ENCODE measurements around the gene SLC41A3. TPM values are rescaled to one million over a fixed set of nuclear protein-coding genes. Genes with fewer than 3 reads are reported as not detected.

SLC41A3 gene
- total and polyA plus RNA-seq, 2 of the 8 experiments (the other 6 are each of a cell fraction or from before 2014, with no cell fraction given): 30.2 to 56.4 TPM

DNA sequence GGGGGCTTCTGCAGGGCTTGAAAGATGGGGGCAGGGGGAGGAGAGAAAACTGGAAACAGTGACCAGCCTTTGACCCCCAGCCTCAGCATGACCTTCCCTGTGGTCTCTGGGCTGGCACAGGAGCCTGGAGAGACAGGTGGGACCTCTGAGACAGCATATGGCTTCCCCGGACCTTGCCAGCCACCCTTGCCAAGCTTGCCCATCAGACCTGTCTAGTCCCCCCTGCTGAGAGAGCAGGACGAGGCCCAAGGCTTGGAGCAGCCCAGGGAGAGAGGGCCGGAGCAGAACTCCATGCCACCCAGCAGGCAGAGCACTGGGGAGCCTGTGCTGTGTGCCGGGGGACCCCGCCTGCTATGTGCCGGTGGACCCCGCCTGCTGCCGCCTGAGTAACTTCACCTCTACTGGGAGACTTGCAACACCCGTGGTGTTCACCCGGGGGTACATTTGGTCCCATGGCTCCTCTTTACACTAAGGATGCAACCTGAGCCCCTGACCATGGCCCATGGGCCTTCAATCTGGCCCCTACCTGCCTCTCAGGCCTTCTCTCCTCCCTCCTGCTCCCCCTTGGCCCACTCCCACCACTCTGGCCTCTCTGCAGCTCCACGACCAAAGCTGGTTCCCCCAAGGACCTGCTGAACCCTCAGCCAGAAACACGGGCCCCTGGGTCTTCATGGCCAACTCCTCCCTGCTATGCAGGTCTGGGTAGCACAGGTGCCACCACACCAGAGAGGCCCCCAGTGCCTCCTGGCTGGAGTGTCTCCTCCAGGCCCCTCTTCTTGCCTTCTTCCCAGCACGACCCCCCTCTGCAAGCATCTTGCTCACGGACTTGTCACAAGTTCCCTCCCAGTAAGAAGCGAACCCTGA lies 21.1 kb upstream of the SLC41A3 start (continued):
- TF ChIP-seq, protein P1, sequence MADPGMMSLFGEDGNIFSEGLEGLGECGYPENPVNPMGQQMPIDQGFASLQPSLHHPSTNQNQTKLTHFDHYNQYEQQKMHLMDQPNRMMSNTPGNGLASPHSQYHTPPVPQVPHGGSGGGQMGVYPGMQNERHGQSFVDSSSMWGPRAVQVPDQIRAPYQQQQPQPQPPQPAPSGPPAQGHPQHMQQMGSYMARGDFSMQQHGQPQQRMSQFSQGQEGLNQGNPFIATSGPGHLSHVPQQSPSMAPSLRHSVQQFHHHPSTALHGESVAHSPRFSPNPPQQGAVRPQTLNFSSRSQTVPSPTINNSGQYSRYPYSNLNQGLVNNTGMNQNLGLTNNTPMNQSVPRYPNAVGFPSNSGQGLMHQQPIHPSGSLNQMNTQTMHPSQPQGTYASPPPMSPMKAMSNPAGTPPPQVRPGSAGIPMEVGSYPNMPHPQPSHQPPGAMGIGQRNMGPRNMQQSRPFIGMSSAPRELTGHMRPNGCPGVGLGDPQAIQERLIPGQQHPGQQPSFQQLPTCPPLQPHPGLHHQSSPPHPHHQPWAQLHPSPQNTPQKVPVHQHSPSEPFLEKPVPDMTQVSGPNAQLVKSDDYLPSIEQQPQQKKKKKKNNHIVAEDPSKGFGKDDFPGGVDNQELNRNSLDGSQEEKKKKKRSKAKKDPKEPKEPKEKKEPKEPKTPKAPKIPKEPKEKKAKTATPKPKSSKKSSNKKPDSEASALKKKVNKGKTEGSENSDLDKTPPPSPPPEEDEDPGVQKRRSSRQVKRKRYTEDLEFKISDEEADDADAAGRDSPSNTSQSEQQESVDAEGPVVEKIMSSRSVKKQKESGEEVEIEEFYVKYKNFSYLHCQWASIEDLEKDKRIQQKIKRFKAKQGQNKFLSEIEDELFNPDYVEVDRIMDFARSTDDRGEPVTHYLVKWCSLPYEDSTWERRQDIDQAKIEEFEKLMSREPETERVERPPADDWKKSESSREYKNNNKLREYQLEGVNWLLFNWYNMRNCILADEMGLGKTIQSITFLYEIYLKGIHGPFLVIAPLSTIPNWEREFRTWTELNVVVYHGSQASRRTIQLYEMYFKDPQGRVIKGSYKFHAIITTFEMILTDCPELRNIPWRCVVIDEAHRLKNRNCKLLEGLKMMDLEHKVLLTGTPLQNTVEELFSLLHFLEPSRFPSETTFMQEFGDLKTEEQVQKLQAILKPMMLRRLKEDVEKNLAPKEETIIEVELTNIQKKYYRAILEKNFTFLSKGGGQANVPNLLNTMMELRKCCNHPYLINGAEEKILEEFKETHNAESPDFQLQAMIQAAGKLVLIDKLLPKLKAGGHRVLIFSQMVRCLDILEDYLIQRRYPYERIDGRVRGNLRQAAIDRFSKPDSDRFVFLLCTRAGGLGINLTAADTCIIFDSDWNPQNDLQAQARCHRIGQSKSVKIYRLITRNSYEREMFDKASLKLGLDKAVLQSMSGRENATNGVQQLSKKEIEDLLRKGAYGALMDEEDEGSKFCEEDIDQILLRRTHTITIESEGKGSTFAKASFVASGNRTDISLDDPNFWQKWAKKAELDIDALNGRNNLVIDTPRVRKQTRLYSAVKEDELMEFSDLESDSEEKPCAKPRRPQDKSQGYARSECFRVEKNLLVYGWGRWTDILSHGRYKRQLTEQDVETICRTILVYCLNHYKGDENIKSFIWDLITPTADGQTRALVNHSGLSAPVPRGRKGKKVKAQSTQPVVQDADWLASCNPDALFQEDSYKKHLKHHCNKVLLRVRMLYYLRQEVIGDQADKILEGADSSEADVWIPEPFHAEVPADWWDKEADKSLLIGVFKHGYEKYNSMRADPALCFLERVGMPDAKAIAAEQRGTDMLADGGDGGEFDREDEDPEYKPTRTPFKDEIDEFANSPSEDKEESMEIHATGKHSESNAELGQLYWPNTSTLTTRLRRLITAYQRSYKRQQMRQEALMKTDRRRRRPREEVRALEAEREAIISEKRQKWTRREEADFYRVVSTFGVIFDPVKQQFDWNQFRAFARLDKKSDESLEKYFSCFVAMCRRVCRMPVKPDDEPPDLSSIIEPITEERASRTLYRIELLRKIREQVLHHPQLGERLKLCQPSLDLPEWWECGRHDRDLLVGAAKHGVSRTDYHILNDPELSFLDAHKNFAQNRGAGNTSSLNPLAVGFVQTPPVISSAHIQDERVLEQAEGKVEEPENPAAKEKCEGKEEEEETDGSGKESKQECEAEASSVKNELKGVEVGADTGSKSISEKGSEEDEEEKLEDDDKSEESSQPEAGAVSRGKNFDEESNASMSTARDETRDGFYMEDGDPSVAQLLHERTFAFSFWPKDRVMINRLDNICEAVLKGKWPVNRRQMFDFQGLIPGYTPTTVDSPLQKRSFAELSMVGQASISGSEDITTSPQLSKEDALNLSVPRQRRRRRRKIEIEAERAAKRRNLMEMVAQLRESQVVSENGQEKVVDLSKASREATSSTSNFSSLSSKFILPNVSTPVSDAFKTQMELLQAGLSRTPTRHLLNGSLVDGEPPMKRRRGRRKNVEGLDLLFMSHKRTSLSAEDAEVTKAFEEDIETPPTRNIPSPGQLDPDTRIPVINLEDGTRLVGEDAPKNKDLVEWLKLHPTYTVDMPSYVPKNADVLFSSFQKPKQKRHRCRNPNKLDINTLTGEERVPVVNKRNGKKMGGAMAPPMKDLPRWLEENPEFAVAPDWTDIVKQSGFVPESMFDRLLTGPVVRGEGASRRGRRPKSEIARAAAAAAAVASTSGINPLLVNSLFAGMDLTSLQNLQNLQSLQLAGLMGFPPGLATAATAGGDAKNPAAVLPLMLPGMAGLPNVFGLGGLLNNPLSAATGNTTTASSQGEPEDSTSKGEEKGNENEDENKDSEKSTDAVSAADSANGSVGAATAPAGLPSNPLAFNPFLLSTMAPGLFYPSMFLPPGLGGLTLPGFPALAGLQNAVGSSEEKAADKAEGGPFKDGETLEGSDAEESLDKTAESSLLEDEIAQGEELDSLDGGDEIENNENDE (IDR thresholded peaks at IDR 0.05; ENCODE audit: insufficient replicate concordance, low read length): no peak
- TF ChIP-seq JUN (IDR thresholded peaks at IDR 0.05; ENCODE audit: low read depth, low read length): no peak
- TF ChIP-seq TAF7 (optimal IDR thresholded peaks at IDR 0.05; ENCODE audit: borderline replicate concordance, low read depth, low read length): no peak
- no peak for TF ChIP-seq EGR1 (IDR thresholded peaks at IDR 0.05; ENCODE audit: borderline replicate concordance, low read depth, low read length)
- TF ChIP-seq CBX8 (IDR thresholded peaks at IDR 0.05; ENCODE audit: borderline replicate concordance, low read depth, low read length): no peak
- TF ChIP-seq PHF8 (conservative IDR thresholded peaks at IDR 0.05; ENCODE audit: low read depth, low read length): no peak
- TF ChIP-seq RXRA (IDR thresholded peaks at IDR 0.05; ENCODE audit: insufficient read depth, low read depth, low read length): no peak
- TF ChIP-seq EZH2 (IDR thresholded peaks at IDR 0.05; ENCODE audit: low read depth, low read length, severe bottlenecking): no peak
- no peak for TF ChIP-seq E2F6 (IDR thresholded peaks at IDR 0.05)
